ENCODE results near the gene HOXA7. TPM values are rescaled to one million over a fixed set of nuclear protein-coding genes. Genes with fewer than 3 reads are reported as not detected.

Gene HOXA7
- total RNA-seq, 1 donor from 2014 or later, result not detected

- H3K4me3 Mint-ChIP-seq, result no peak overlapping the region
- DNase-seq (no peak), ATAC-seq (ENCODE audit: low read depth) (no peak)
- ChIA-PET CTCF (no interaction called here), POLR2A (no interaction called here)
- H3K27me3 Mint-ChIP-seq, result peaks cover 10% of the 10 kb centered on the region
- TF ChIP-seq, protein P1, sequence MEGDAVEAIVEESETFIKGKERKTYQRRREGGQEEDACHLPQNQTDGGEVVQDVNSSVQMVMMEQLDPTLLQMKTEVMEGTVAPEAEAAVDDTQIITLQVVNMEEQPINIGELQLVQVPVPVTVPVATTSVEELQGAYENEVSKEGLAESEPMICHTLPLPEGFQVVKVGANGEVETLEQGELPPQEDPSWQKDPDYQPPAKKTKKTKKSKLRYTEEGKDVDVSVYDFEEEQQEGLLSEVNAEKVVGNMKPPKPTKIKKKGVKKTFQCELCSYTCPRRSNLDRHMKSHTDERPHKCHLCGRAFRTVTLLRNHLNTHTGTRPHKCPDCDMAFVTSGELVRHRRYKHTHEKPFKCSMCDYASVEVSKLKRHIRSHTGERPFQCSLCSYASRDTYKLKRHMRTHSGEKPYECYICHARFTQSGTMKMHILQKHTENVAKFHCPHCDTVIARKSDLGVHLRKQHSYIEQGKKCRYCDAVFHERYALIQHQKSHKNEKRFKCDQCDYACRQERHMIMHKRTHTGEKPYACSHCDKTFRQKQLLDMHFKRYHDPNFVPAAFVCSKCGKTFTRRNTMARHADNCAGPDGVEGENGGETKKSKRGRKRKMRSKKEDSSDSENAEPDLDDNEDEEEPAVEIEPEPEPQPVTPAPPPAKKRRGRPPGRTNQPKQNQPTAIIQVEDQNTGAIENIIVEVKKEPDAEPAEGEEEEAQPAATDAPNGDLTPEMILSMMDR (IDR thresholded peaks at IDR 0.05), result no peak
- intact Hi-C loops (cut with micrococcal nuclease), result no loop called here
- no peaks in the 10 kb centered on the region for H3K4me1 Mint-ChIP-seq
- no peak overlapping the region for H3K27ac Mint-ChIP-seq
- H3K36me3 Mint-ChIP-seq (ENCODE audit: low read depth), result no peaks in the 10 kb centered on the region
- H3K9me3 Mint-ChIP-seq, result no peaks in the 10 kb centered on the region
Observed at GRCh38 chr7:27110186-27111031, 46.1 kb downstream of the HOXA7 start.

DNA sequence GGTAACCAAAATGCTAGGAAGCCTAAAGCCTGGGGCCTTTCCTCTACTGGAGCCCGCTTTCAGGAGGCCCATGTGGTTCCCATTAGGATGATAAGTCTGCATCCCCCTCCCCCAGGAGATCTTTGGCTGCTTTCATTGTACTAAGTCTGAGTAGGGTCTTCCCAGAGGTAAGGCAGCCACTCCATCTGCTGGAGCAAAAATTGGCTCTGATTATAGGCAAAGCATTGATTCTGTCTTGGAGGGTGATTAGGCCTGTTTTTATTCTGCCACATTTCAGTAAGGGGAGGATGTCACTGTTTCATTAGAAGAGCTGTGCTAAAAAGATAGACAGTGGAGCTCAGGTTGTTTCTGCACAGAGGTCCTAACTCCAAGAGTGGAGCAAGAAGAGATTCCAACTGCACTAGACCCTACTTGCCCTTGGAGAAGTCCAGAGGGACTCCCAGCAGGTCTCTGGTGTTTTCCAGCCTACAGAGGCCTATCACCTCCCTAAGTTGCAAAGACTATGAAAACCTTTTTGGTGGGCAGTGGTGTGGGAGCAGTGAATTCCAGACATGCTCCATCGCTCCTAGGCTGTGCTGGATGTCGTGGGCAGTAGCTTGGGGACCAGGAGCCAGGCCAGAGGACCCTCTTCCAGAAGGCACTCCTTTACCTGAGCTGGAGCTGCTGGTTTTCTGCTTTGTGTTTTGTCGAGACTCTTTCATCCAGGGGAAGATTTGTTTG, 46.8 kb downstream of the HOXA7 start:
- no peak for DNase-seq
- no peaks in the 10 kb centered on the region for H3K4me1 Mint-ChIP-seq
- no peak overlapping the region for H3K4me3 Mint-ChIP-seq

GRCh38 chr7:27108390-27109127, 47.9 kb downstream of the HOXA7 start:
- intact Hi-C loops (cut with micrococcal nuclease), result no loop called here
- CTCF ChIA-PET, result no interaction called here

More for the DNA sequence above, 46.8 kb downstream of the HOXA7 start:
- intact Hi-C loops (cut with micrococcal nuclease), result no loop called here
- Mint-ChIP-seq H3K36me3 (ENCODE audit: low read depth) (no peaks in the 10 kb centered on the region), H3K9me3 (no peaks in the 10 kb centered on the region), H3K27me3 (peaks cover 12% of the 10 kb centered on the region), H3K27ac (no peak overlapping the region)
- TF ChIP-seq, protein P1 (IDR thresholded peaks at IDR 0.05), result no peak
- ChIA-PET POLR2A (no interaction called here), CTCF (no interaction called here)
- ATAC-seq (ENCODE audit: low read depth), result no peak

DNA sequence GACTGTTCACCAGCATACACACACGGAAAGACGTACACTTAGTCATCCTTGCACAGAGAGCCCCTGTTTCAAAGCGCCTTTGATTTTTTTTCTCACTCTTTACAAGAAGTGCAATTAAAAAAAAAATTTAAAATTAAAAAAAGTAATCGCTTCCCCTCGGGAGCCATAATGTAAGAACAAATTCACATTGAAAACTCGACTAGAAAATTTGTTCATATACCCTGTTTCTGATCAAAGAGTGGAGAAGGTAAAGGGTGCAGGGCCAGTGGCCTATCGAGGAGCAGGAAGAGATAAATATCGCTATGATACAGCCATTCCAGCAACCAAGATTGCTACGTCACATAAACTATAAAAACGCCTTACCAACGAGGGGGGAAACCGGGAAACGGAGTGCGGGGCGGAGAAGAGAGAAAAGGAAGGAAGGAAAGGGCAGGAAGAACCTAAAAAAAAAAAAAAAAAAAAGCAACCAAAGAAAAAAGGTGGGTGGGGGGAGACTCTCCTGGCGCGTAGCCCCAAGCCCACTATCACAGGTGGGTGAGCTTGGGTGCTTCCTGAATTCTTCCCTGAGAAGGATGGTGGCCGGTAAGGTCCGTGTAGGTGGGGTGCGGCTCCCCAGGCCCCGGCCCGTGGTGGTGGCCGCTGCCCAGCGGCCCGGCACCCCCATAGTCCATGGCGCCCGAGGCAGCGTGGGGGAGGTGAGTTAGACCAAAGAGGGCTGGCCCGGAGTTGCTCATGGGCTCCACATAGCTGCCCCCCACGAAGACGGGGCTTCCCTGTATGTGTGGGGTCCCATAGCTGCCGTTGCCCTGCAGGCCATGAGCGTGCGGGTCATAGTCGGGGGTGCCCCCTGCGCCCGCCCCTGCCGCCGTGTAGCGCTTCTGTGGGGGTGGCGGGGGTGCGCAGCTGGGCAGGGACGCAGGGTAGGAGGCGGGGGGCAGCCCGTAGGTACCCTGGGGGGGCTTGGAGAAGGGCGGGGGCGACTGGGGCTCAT, 48.8 kb downstream of the HOXA7 start:
- no peak overlapping the region for H3K27ac Mint-ChIP-seq
- POLR2A ChIA-PET, result no interaction called here
- peaks cover 4% of the 10 kb centered on the region for H3K4me1 Mint-ChIP-seq
- no peak for DNase-seq
- no peaks in the 10 kb centered on the region for H3K9me3 Mint-ChIP-seq
- CTCF ChIA-PET, result no interaction called here
- TF ChIP-seq, protein P1 (IDR thresholded peaks at IDR 0.05), result no peak
- peaks cover 27% of the 10 kb centered on the region for H3K27me3 Mint-ChIP-seq
- intact Hi-C loops (cut with micrococcal nuclease), result no loop called here
- ATAC-seq (ENCODE audit: low read depth), result no peak
- H3K4me3 Mint-ChIP-seq, result no peak overlapping the region
- H3K36me3 Mint-ChIP-seq (ENCODE audit: low read depth), result no peaks in the 10 kb centered on the region

More at GRCh38 chr7:27108390-27109127, 47.9 kb downstream of the HOXA7 start:
- TF ChIP-seq, protein P1 (IDR thresholded peaks at IDR 0.05), result no peak
- Mint-ChIP-seq H3K27ac (no peak overlapping the region), H3K4me1 (no peaks in the 10 kb centered on the region), H3K27me3 (peaks cover 18% of the 10 kb centered on the region), H3K36me3 (ENCODE audit: low read depth) (no peaks in the 10 kb centered on the region), H3K9me3 (no peaks in the 10 kb centered on the region), H3K4me3 (no peak overlapping the region)
- POLR2A ChIA-PET, result no interaction called here
- ATAC-seq (ENCODE audit: low read depth) (no peak), DNase-seq (no peak)
